Activated CD4-positive, CD25-positive, alpha-beta regulatory T cell (primary cell): ENCODE data around the gene ST6GALNAC2.
"Not testable (repeated sequence)": the region's sequence is repeated elsewhere in the genome, so short reads cannot be mapped to it uniquely, and the experiment has no call there.

Experiments
- DNase-seq, 4 experiments: peaks; one replicate each; lab custom pipeline; 2025; lab: John Stamatoyannopoulos, UW

The ST6GALNAC2 gene

GRCh38 chr17:76540381-76541300 lies 45.0 kb downstream of the ST6GALNAC2 start:
- DNase-seq, result no peak

- DNase-seq, result no peak
These were observed 45.9 kb downstream of the ST6GALNAC2 start, which contains the start of gene PRCD for GRCh38 chr17:76539631-76540271. Gene PRCD (plus strand): TSS chr17:76540044. CDS start chr17:76540142, 98 bp downstream.

- DNase-seq, result no peak
These were observed 46.6 kb downstream of the ST6GALNAC2 start for GRCh38 chr17:76538941-76539570.

- no peak for DNase-seq
These were observed 47.3 kb downstream of the ST6GALNAC2 start for GRCh38 chr17:76538281-76538931.

- no peak for DNase-seq
These were observed 47.9 kb downstream of the ST6GALNAC2 start, which contains the start of gene CYGB for GRCh38 chr17:76537578-76538280. Gene CYGB (minus strand): TSS chr17:76537709. CDS start chr17:76537542, 167 bp downstream.

GRCh38 chr17:76537288-76537577 lies 48.4 kb downstream of the ST6GALNAC2 start:
- DNase-seq, result no peak

- DNase-seq, result no peak
These were observed 49.0 kb downstream of the ST6GALNAC2 start for GRCh38 chr17:76536511-76537287.

GRCh38 chr17:76535788-76536510 lies 49.7 kb downstream of the ST6GALNAC2 start:
- no peak for DNase-seq

- no peak for DNase-seq
These were observed 50.6 kb downstream of the ST6GALNAC2 start for GRCh38 chr17:76534831-76535732.

- DNase-seq, result not testable (repeated sequence)
These were observed 51.9 kb downstream of the ST6GALNAC2 start for GRCh38 chr17:76533640-76534359.

GRCh38 chr17:76532072-76532651 lies 53.5 kb downstream of the ST6GALNAC2 start:
- no peak for DNase-seq

GRCh38 chr17:76531486-76532038 lies 54.1 kb downstream of the ST6GALNAC2 start:
- no peak for DNase-seq

GRCh38 chr17:76530811-76531485 lies 54.7 kb downstream of the ST6GALNAC2 start:
- DNase-seq, result no peak

GRCh38 chr17:76530095-76530723 lies 55.5 kb downstream of the ST6GALNAC2 start:
- DNase-seq, result no peak

GRCh38 chr17:76529224-76530094 lies 56.2 kb downstream of the ST6GALNAC2 start:
- DNase-seq, result no peak
